ENCODE measurements around the gene TP53BP1. TPM values are rescaled to one million over a fixed set of nuclear protein-coding genes. Genes with fewer than 3 reads are reported as not detected.
A peak's percentile ranks its signal among the peaks of the same experiment; 100 is the strongest.

The TP53BP1 gene
- total RNA-seq, 1 donor from 2014 or later, result 44.9 TPM

GRCh38 chr15:43523646-43524045 is 30.7 kb upstream of the TP53BP1 start:
- TF ChIP-seq, protein P1, sequence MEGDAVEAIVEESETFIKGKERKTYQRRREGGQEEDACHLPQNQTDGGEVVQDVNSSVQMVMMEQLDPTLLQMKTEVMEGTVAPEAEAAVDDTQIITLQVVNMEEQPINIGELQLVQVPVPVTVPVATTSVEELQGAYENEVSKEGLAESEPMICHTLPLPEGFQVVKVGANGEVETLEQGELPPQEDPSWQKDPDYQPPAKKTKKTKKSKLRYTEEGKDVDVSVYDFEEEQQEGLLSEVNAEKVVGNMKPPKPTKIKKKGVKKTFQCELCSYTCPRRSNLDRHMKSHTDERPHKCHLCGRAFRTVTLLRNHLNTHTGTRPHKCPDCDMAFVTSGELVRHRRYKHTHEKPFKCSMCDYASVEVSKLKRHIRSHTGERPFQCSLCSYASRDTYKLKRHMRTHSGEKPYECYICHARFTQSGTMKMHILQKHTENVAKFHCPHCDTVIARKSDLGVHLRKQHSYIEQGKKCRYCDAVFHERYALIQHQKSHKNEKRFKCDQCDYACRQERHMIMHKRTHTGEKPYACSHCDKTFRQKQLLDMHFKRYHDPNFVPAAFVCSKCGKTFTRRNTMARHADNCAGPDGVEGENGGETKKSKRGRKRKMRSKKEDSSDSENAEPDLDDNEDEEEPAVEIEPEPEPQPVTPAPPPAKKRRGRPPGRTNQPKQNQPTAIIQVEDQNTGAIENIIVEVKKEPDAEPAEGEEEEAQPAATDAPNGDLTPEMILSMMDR (IDR thresholded peaks at IDR 0.05), result no peak
- TF ChIP-seq POLR2A (IDR thresholded peaks at IDR 0.05) (no peak), POLR2AphosphoS5 (IDR thresholded peaks at IDR 0.05; ENCODE audit: insufficient read depth in 1 of 2, low read depth in 1 of 2) (no peak)
- Histone ChIP-seq H3K4me3 (no peak overlapping the region), H3K9me3 (no peaks in the 10 kb centered on the region), H3K36me3 (peaks cover 4 to 30% of the 10 kb centered on the region in 2 donors), H3K27me3 (no peaks in the 10 kb centered on the region), H3K4me1 (peaks cover 9% of the 10 kb centered on the region), H3K27ac (no peak overlapping the region)
- DNase-seq (ENCODE audit: extremely low spot score in 2 of 2), result no peak
- intact Hi-C loops (cut with DNase I), result no loop called here

- Histone ChIP-seq H3K4me1 (peaks cover 10% of the 10 kb centered on the region), H3K36me3 (peaks cover 4 to 30% of the 10 kb centered on the region in 2 donors), H3K9me3 (no peaks in the 10 kb centered on the region), H3K27me3 (no peaks in the 10 kb centered on the region), H3K4me3 (no peak overlapping the region), H3K27ac (no peak overlapping the region)
- TF ChIP-seq POLR2A (IDR thresholded peaks at IDR 0.05) (no peak), POLR2AphosphoS5 (IDR thresholded peaks at IDR 0.05; ENCODE audit: insufficient read depth in 1 of 2, low read depth in 1 of 2) (no peak)
- TF ChIP-seq, protein P1 (IDR thresholded peaks at IDR 0.05), result no peak
- intact Hi-C loops (cut with DNase I), result no loop called here
- no peak for DNase-seq (ENCODE audit: extremely low spot score in 2 of 2)
Observed at GRCh38 chr15:43522247-43522646, 29.3 kb upstream of the TP53BP1 start.

DNA sequence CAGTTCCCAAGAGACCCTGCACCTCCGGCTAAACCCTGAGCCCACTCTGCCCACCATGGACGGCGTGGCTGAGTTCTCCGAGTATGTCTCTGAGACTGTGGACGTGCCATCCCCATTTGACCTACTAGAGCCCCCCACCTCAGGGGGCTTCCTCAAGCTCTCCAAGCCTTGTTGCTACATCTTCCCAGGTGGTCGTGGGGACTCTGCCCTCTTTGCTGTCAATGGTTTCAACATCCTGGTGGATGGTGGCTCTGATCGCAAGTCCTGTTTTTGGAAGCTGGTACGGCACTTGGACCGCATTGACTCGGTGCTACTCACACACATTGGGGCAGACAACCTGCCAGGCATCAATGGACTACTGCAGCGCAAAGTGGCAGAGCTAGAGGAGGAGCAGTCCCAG is 28.5 kb upstream of the TP53BP1 start:
- Histone ChIP-seq H3K36me3 (peaks cover 4 to 30% of the 10 kb centered on the region in 2 donors), H3K9me3 (no peaks in the 10 kb centered on the region), H3K27ac (no peak overlapping the region), H3K4me3 (no peak overlapping the region), H3K4me1 (peaks cover 18% of the 10 kb centered on the region), H3K27me3 (no peaks in the 10 kb centered on the region)
- intact Hi-C loops (cut with DNase I), result loop anchor here (2.0 kb wide), 1 partner anchor 35 kb away; no protein-coding TSS in a partner anchor
- TF ChIP-seq POLR2AphosphoS5 (IDR thresholded peaks at IDR 0.05; ENCODE audit: insufficient read depth in 1 of 2, low read depth in 1 of 2), result no peak
- no peak for TF ChIP-seq POLR2A (IDR thresholded peaks at IDR 0.05)
- TF ChIP-seq, protein P1 (IDR thresholded peaks at IDR 0.05), result no peak
- no peak for DNase-seq (ENCODE audit: extremely low spot score in 2 of 2)

GRCh38 chr15:43520138-43520537 is 27.2 kb upstream of the TP53BP1 start:
- no peaks in the 10 kb centered on the region for H3K27me3 ChIP-seq
- H3K4me3 ChIP-seq, result no peak overlapping the region
- peaks cover 27% of the 10 kb centered on the region for H3K4me1 ChIP-seq
- no peak for TF ChIP-seq POLR2AphosphoS5 (IDR thresholded peaks at IDR 0.05; ENCODE audit: insufficient read depth in 1 of 2, low read depth in 1 of 2)
- TF ChIP-seq, protein P1 (IDR thresholded peaks at IDR 0.05), result no peak
- TF ChIP-seq POLR2A (IDR thresholded peaks at IDR 0.05), result no peak
- peaks cover 4 to 28% of the 10 kb centered on the region in 2 donors for H3K36me3 ChIP-seq
- no peak for DNase-seq (ENCODE audit: extremely low spot score in 2 of 2)
- no peaks in the 10 kb centered on the region for H3K9me3 ChIP-seq
- intact Hi-C loops (cut with DNase I), result loop anchor here (2.0 kb wide), 1 partner anchor 33 kb away; no protein-coding TSS in a partner anchor
- H3K27ac ChIP-seq, result no peak overlapping the region

DNA sequence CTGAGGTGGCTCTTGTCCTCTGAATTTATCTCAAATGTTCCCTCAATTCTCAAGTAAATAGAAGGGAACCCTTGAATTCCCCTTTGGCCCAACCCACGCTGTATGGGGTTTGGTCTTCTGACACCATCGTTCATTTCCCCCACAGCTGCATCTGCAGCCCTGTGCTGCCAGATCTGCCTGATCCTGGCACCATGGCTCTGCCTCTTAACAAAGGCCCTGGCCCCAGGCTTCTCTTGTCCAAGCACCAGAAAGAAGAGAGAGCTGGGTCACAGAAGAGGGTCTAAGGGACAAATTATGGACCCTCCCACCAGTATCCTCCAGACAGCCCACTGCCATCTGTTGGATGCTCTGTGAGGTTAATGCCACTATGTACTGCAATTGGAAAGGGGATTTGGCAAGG is 26.2 kb upstream of the TP53BP1 start:
- H3K27ac ChIP-seq, result peak overlapping the region; percentile 85
- peak overlapping the region in 1 of 2 donors; percentile 51 for H3K4me3 ChIP-seq
- no peaks in the 10 kb centered on the region for H3K27me3 ChIP-seq
- TF ChIP-seq POLR2A (IDR thresholded peaks at IDR 0.05) (no peak), POLR2AphosphoS5 (IDR thresholded peaks at IDR 0.05; ENCODE audit: insufficient read depth in 1 of 2, low read depth in 1 of 2) (no peak)
- TF ChIP-seq, protein P1 (IDR thresholded peaks at IDR 0.05), result no peak
- H3K36me3 ChIP-seq, result peaks cover 4 to 24% of the 10 kb centered on the region in 2 donors
- intact Hi-C loops (cut with DNase I), result no loop called here
- H3K4me1 ChIP-seq, result peaks cover 27% of the 10 kb centered on the region
- DNase-seq (ENCODE audit: extremely low spot score in 2 of 2), result no peak
- no peaks in the 10 kb centered on the region for H3K9me3 ChIP-seq
